Activated T-helper 17 cell treated with anti-CD3 and anti-CD28 coated beads, Interleukin-2, amount 50 U/mL, for 72 hours (primary cell): Measurements from ENCODE around the gene ARHGAP27. TPM values are rescaled to one million over a fixed set of nuclear protein-coding genes. Genes with fewer than 3 reads are reported as not detected.

Experiments used
- total RNA-seq, 2 donors: library from RNA; stranded (reverse); gene quantifications; one replicate each; pipeline ENCODE4 v1.2.3, GENCODE V29; 2022

Gene ARHGAP27
- total RNA-seq, 2 donors from 2014 or later = 54.5 to 55.5 TPM

Other genes starting within 250 kb of the ARHGAP27 start
- 100 to 1,000 TPM; 262 to 496 TPM for gene FMNL1, start 211.0 kb downstream of the ARHGAP27 start, total RNA-seq
- gene SPATA32, start 170.8 kb downstream of the ARHGAP27 start, total RNA-seq = under 1 TPM; 0.13 to 0.32 TPM
- 10 to 100 TPM; 36.3 to 49.5 TPM for gene MAP3K14, start 115.8 kb downstream of the ARHGAP27 start, total RNA-seq
- 10 to 100 TPM; 29.5 to 31.2 TPM for gene PLEKHM1, start 57.9 kb upstream of the ARHGAP27 start, total RNA-seq